ENCODE data around the gene HTR3A.

HTR3A gene

DNA sequence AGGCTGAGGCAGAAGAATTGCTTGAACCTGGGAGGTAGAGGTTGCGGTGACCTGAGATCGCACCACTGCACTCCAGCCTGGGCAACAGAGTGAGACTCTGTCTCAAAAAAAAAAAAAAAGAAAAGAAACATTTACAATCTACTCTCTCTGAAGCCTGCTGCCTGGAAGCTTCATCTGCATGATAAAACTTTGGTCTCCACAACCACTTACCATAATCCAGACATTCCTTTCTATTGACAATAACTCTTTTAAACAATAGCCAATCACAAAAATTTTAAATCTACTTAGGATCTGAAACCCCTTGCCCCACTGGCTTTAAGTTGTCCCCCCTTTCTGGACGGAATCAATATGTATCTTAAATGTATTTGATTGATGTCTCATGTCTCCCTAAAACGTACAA is 25.0 kb upstream of the HTR3A start:
- TF ChIP-seq EZH2 (IDR thresholded peaks at IDR 0.05; ENCODE audit: borderline replicate concordance, low read depth, low read length, severe bottlenecking) (no peak), CTCF (IDR thresholded peaks at IDR 0.05; ENCODE audit: borderline replicate concordance, extremely low read depth, low read length, poor library complexity, severe bottlenecking) (no peak)
- no peaks in the 10 kb centered on the region for H3K4me1 ChIP-seq (ENCODE audit: insufficient read depth, low read length)
- DNase-seq: no peak

DNA sequence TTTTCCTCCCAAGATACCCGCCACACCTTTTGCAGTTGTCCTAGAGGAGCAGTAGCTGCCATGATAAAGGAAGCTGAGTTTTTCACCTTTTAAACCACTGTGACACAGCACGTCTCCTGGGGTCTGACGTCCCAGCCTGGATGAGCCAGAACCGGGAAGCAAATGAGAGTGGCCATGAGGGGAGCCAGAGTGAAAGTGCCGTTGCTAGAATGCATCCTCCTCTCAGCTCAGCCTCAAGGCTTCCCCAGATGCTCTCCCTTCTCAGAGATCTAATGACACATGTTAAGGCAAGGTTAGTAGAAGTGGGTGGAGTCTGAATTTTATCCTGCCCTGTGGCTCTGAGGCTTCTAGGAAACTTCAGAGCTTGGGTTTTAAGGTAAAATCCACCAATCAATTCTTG is 23.4 kb upstream of the HTR3A start:
- Histone ChIP-seq H3K9ac (ENCODE audit: low read depth, low read length) (no peak overlapping the region), H3K4me2 (ENCODE audit: insufficient read depth, low read length) (no peak overlapping the region), H3K9me3 (ENCODE audit: insufficient read depth, low read length, severe bottlenecking) (no peaks in the 10 kb centered on the region), H3K36me3 (ENCODE audit: insufficient read depth, low read length) (no peaks in the 10 kb centered on the region), H3K79me2 (ENCODE audit: insufficient read depth, low read length) (no peaks in the 10 kb centered on the region), H4K20me1 (ENCODE audit: insufficient read depth, low read length) (no peaks in the 10 kb centered on the region), H2AFZ (ENCODE audit: low read depth, low read length) (no peak overlapping the region), H3K4me3 (ENCODE audit: low read depth in 1 of 2, low read length in 2 of 2) (no peak overlapping the region), H3K27ac (ENCODE audit: low read length) (no peak overlapping the region), H3K4me1 (ENCODE audit: insufficient read depth, low read length) (no peaks in the 10 kb centered on the region), H3K27me3 (ENCODE audit: insufficient read depth, low read length, poor library complexity) (peaks cover 5% of the 10 kb centered on the region)
- ATAC-seq (ENCODE audit: insufficient read depth, low read depth) (no peak), DNase-seq (no peak)
- TF ChIP-seq CTCF (IDR thresholded peaks at IDR 0.05; ENCODE audit: borderline replicate concordance, extremely low read depth, low read length, poor library complexity, severe bottlenecking) (no peak), EZH2 (IDR thresholded peaks at IDR 0.05; ENCODE audit: borderline replicate concordance, low read depth, low read length, severe bottlenecking) (no peak)

More for the DNA sequence above, 25.0 kb upstream of the HTR3A start:
- Histone ChIP-seq H3K79me2 (ENCODE audit: insufficient read depth, low read length) (no peaks in the 10 kb centered on the region), H2AFZ (ENCODE audit: low read depth, low read length) (no peak overlapping the region), H3K9ac (ENCODE audit: low read depth, low read length) (no peak overlapping the region), H3K36me3 (ENCODE audit: insufficient read depth, low read length) (no peaks in the 10 kb centered on the region), H3K9me3 (ENCODE audit: insufficient read depth, low read length, severe bottlenecking) (no peaks in the 10 kb centered on the region), H3K4me2 (ENCODE audit: insufficient read depth, low read length) (no peak overlapping the region), H3K4me3 (ENCODE audit: low read depth in 1 of 2, low read length in 2 of 2) (no peak overlapping the region), H3K27ac (ENCODE audit: low read length) (no peak overlapping the region), H4K20me1 (ENCODE audit: insufficient read depth, low read length) (no peaks in the 10 kb centered on the region), H3K27me3 (ENCODE audit: insufficient read depth, low read length, poor library complexity) (peaks cover 5% of the 10 kb centered on the region)
- ATAC-seq (ENCODE audit: insufficient read depth, low read depth): no peak

- no peak for ATAC-seq (ENCODE audit: insufficient read depth, low read depth)
- TF ChIP-seq EZH2 (IDR thresholded peaks at IDR 0.05; ENCODE audit: borderline replicate concordance, low read depth, low read length, severe bottlenecking) (no peak), CTCF (IDR thresholded peaks at IDR 0.05; ENCODE audit: borderline replicate concordance, extremely low read depth, low read length, poor library complexity, severe bottlenecking) (no peak)
- no peak overlapping the region for H2AFZ ChIP-seq (ENCODE audit: low read depth, low read length)
- H3K9me3 ChIP-seq (ENCODE audit: insufficient read depth, low read length, severe bottlenecking): no peaks in the 10 kb centered on the region
- no peaks in the 10 kb centered on the region for H4K20me1 ChIP-seq (ENCODE audit: insufficient read depth, low read length)
- H3K4me3 ChIP-seq (ENCODE audit: low read depth in 1 of 2, low read length in 2 of 2): no peak overlapping the region
- DNase-seq: no peak
- no peaks in the 10 kb centered on the region for H3K79me2 ChIP-seq (ENCODE audit: insufficient read depth, low read length)
- no peaks in the 10 kb centered on the region for H3K4me1 ChIP-seq (ENCODE audit: insufficient read depth, low read length)
- H3K27me3 ChIP-seq (ENCODE audit: insufficient read depth, low read length, poor library complexity): peaks cover 7% of the 10 kb centered on the region
- H3K9ac ChIP-seq (ENCODE audit: low read depth, low read length): no peak overlapping the region
- no peak overlapping the region for H3K4me2 ChIP-seq (ENCODE audit: insufficient read depth, low read length)
- no peaks in the 10 kb centered on the region for H3K36me3 ChIP-seq (ENCODE audit: insufficient read depth, low read length)
- no peak overlapping the region for H3K27ac ChIP-seq (ENCODE audit: low read length)
Observed at GRCh38 chr11:113952070-113952469, 22.8 kb upstream of the HTR3A start.

DNA sequence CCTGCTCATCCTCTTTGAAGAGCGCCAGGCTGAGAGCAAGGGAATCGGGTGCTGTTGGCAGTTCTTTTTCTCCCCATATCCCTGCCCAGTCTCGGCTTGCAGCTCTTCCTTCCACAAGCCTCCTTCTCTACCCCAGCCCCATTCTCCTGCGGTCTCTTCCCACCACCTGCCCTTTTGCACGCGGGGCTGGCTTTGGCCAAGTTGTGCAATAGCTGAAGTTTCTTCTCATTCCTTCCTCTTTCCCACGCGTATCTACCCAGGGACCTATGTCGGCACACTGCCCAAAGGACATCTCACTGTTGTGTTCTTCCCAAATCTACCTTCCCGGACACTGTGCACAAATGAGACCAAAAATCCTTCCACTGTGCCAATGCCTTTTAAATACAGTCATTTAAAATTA is 22.3 kb upstream of the HTR3A start:
- Histone ChIP-seq H3K4me1 (ENCODE audit: insufficient read depth, low read length) (no peaks in the 10 kb centered on the region), H4K20me1 (ENCODE audit: insufficient read depth, low read length) (no peaks in the 10 kb centered on the region), H3K79me2 (ENCODE audit: insufficient read depth, low read length) (no peaks in the 10 kb centered on the region), H3K9me3 (ENCODE audit: insufficient read depth, low read length, severe bottlenecking) (no peaks in the 10 kb centered on the region), H3K27ac (ENCODE audit: low read length) (no peak overlapping the region), H3K36me3 (ENCODE audit: insufficient read depth, low read length) (no peaks in the 10 kb centered on the region), H3K27me3 (ENCODE audit: insufficient read depth, low read length, poor library complexity) (peaks cover 9% of the 10 kb centered on the region), H3K4me3 (ENCODE audit: low read depth in 1 of 2, low read length in 2 of 2) (no peak overlapping the region), H3K9ac (ENCODE audit: low read depth, low read length) (no peak overlapping the region), H3K4me2 (ENCODE audit: insufficient read depth, low read length) (no peak overlapping the region), H2AFZ (ENCODE audit: low read depth, low read length) (no peak overlapping the region)
- TF ChIP-seq CTCF (IDR thresholded peaks at IDR 0.05; ENCODE audit: borderline replicate concordance, extremely low read depth, low read length, poor library complexity, severe bottlenecking) (no peak), EZH2 (IDR thresholded peaks at IDR 0.05; ENCODE audit: borderline replicate concordance, low read depth, low read length, severe bottlenecking) (no peak)
- DNase-seq (no peak), ATAC-seq (ENCODE audit: insufficient read depth, low read depth) (no peak)
